Choroid plexus epithelial cell (primary cell): ENCODE results near the gene ZFAND6.

Experiments used
- DNase-seq: peaks from one replicate; pipeline ENCODE4 v3.0.0-alpha.2; 2010; ENCODE audit warnings: low read depth
- H3K4me3 ChIP-seq: 2 replicates; pipeline ENCODE4 v1.5.1; 2011; ENCODE audit warnings: low read depth, mild to moderate bottlenecking, control low read depth, low read length, moderate library complexity
- TF ChIP-seq, protein P1 (sequence below): conservative IDR thresholded peaks from 2 replicates; pipeline ENCODE4 v1.5.1; 2011; ENCODE audit warnings: low read depth, mild to moderate bottlenecking, control low read depth, inconsistent platforms, low read length, moderate library complexity

The ZFAND6 gene

DNA sequence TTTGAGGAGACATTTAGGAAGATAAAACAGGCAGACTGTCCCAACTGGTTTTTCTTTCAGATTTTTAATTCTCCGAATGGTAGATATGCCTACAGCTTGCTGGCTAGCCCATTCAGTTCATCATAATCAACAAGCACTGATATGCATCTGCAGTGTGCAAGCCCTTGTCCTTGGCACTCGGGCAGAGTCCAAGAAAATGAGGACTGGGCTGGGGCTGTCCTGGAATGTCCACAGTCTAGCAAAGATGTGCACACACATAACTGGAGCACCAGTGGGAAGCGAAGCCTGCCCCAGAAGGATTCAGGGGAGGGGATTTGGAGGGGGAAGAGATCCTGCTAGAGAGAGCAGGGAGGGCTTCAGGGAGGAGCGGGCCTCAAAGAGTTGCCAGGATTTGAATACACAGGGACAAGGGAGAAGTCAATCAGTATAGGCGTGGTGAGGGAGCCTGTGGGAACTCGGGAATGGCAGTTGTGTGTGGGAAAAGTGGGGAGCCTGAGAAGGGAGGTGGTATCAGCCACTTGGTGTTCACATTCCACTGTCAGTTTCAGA lies 102.1 kb downstream of the ZFAND6 start:
- H3K4me3 ChIP-seq: no peak overlapping the region
- TF ChIP-seq, protein P1, sequence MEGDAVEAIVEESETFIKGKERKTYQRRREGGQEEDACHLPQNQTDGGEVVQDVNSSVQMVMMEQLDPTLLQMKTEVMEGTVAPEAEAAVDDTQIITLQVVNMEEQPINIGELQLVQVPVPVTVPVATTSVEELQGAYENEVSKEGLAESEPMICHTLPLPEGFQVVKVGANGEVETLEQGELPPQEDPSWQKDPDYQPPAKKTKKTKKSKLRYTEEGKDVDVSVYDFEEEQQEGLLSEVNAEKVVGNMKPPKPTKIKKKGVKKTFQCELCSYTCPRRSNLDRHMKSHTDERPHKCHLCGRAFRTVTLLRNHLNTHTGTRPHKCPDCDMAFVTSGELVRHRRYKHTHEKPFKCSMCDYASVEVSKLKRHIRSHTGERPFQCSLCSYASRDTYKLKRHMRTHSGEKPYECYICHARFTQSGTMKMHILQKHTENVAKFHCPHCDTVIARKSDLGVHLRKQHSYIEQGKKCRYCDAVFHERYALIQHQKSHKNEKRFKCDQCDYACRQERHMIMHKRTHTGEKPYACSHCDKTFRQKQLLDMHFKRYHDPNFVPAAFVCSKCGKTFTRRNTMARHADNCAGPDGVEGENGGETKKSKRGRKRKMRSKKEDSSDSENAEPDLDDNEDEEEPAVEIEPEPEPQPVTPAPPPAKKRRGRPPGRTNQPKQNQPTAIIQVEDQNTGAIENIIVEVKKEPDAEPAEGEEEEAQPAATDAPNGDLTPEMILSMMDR: no peak
- DNase-seq: no peak

GRCh38 chr15:80162059-80162554 lies 102.6 kb downstream of the ZFAND6 start:
- TF ChIP-seq, protein P1: no peak
- H3K4me3 ChIP-seq: no peak overlapping the region
- DNase-seq: peak; percentile 51

- H3K4me3 ChIP-seq: no peak overlapping the region
- DNase-seq: no peak
- TF ChIP-seq, protein P1: no peak
These were observed 103.7 kb downstream of the ZFAND6 start for GRCh38 chr15:80163217-80163616.

- TF ChIP-seq, protein P1: no peak
- DNase-seq: no peak
- no peak overlapping the region for H3K4me3 ChIP-seq
These were observed 104.4 kb downstream of the ZFAND6 start for GRCh38 chr15:80163897-80164296.

GRCh38 chr15:80167936-80168335 lies 108.5 kb downstream of the ZFAND6 start:
- TF ChIP-seq, protein P1: no peak
- DNase-seq: no peak
- H3K4me3 ChIP-seq: no peak overlapping the region

GRCh38 chr15:80168421-80168820 lies 108.9 kb downstream of the ZFAND6 start:
- no peak for DNase-seq
- H3K4me3 ChIP-seq: no peak overlapping the region
- TF ChIP-seq, protein P1: no peak

DNA sequence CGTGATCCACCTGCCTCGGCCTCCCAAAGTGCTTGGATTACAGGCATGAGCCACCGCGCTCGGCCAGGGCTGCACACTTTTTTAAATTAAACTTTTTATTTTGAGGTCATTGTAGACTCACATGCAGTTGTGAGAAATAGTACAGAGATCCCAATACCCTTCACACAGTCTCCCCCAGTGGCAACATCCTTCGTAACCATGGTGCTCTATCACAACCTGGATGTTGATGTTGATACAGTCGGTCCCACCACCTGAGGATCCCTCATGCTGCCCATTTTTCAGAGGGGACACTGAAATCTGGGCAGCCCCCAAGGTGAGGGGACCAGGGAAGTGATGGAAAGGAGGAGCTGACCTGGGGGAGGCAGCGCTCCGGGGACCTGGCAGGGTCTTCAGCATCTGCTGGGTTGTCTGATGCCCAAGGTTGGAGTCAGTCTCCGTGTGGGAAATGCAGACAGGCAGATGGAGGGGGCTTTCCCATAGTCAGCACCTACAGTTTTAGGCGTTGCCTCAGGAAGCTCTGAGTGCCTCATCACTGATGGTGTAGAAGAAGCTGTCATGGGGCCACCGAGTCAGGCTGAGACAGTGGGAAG lies 110.4 kb downstream of the ZFAND6 start:
- DNase-seq: no peak
- TF ChIP-seq, protein P1: no peak
- H3K4me3 ChIP-seq: no peak overlapping the region
